PC-3 (cell line): ENCODE results near the gene MAPK13. TPM values are rescaled to one million over a fixed set of nuclear protein-coding genes. Genes with fewer than 3 reads are reported as not detected.

Experiments
- ATAC-seq: fragments of 200-7000 bp; cut with Tn5 transposase; 2 replicates; pipeline ENCODE4 v1.9.1; 2020; ENCODE audit warnings: mild to moderate bottlenecking, moderate library complexity
- Bru-seq: library from RNA; stranded (reverse); fragments of 400-500 nt; gene quantifications from one replicate; lab custom pipeline; 2021; lab: Mats Ljungman, UMichigan
- BruChase-seq, 2 experiments: library from RNA; stranded (reverse); fragments of 400-500 nt; gene quantifications; one replicate each; lab custom pipeline; 2021; lab: Mats Ljungman, UMichigan
- BruUV-seq: library from RNA; stranded (reverse); fragments of 400-500 nt; replicated peaks from 2 replicates; lab custom pipeline; 2021; lab: Mats Ljungman, UMichigan
- CTCF ChIA-PET: fragments of 300-600 bp; sonication (Branson Sonifier 250); formaldehyde crosslinking; loops from one replicate; lab custom pipeline; 2022; ENCODE audit warnings: antibody characterized with exemption; lab: Charles Lee
- POLR2A ChIA-PET: fragments of 300-600 bp; sonication (Branson Sonifier 250); formaldehyde crosslinking; loops from one replicate; lab custom pipeline; 2022; ENCODE audit warnings: antibody characterized with exemption; ENCODE audit not compliant: unreplicated experiment; lab: Charles Lee
- DNase-seq: peaks from one replicate; pipeline ENCODE4 v3.0.0-alpha.2; 2015
- H2AFZ ChIP-seq: fragments of 300-600 bp; sonication (generic); 2 replicates; pipeline ENCODE4 v1.6.0; 2016; ENCODE audit warnings: antibody characterized with exemption, low read length
- H3F3A ChIP-seq: fragments of 300-600 bp; sonication (generic); one replicate; pipeline ENCODE4 v1.6.0; 2017; ENCODE audit warnings: antibody characterized with exemption, low read length, control low read depth, mild to moderate bottlenecking; ENCODE audit not compliant: unreplicated experiment
- H3K27ac ChIP-seq: fragments of 300-600 bp; sonication (generic); 2 replicates; pipeline ENCODE4 v1.5.1; 2016; ENCODE audit warnings: mild to moderate bottlenecking, low read length
- H3K27me3 ChIP-seq: fragments of 300-600 bp; sonication (generic); 2 replicates; pipeline ENCODE4 v1.6.1; 2016; ENCODE audit warnings: low read length, mixed read lengths
- H3K36me3 ChIP-seq: fragments of 300-600 bp; sonication (generic); 2 replicates; pipeline ENCODE4 v1.6.1; 2016; ENCODE audit warnings: low read depth, mixed run types, low read length, mixed read lengths
- H3K4me1 ChIP-seq: fragments of 300-600 bp; sonication (generic); 2 replicates; pipeline ENCODE4 v1.5.1; 2016; ENCODE audit warnings: low read length; ENCODE audit not compliant: insufficient read depth
- H3K4me2 ChIP-seq: fragments of 300-600 bp; sonication (generic); 2 replicates; pipeline ENCODE4 v1.6.0; 2016; ENCODE audit warnings: low read length
- H3K4me3 ChIP-seq: fragments of 300-600 bp; sonication (generic); 2 replicates; pipeline ENCODE4 v1.5.1; 2016; ENCODE audit warnings: mild to moderate bottlenecking, low read length, mixed read lengths
- H3K79me2 ChIP-seq: fragments of 300-600 bp; sonication (generic); 2 replicates; pipeline ENCODE4 v1.6.1; 2017; ENCODE audit warnings: low read length, mixed read lengths
- H3K9ac ChIP-seq: fragments of 300-600 bp; sonication (generic); 2 replicates; pipeline ENCODE4 v1.6.0; 2016; ENCODE audit warnings: mild to moderate bottlenecking, low read length
- H3K9me2 ChIP-seq: fragments of 300-600 bp; sonication (generic); replicated peaks from 2 replicates; pipeline ENCODE4 v1.6.1; 2016; ENCODE audit warnings: mixed run types, low read length, mixed read lengths
- H3K9me3 ChIP-seq: fragments of 300-600 bp; sonication (generic); 2 replicates; pipeline ENCODE4 v1.6.1; 2016; ENCODE audit warnings: low read length, mixed read lengths
- H4K20me1 ChIP-seq: fragments of 300-600 bp; sonication (generic); 2 replicates; pipeline ENCODE4 v1.6.1; 2016; ENCODE audit warnings: low read length, mixed read lengths
- CTCF ChIP-seq: fragments of 300-600 bp; sonication (generic); conservative IDR thresholded peaks from 2 replicates; pipeline ENCODE4 v1.5.1; 2017; ENCODE audit warnings: antibody characterized with exemption, low read depth, mild to moderate bottlenecking, low read length
- EZH2 ChIP-seq: fragments of 300-600 bp; sonication (generic); IDR thresholded peaks from one replicate; pipeline ENCODE4 v1.6.1; 2017; ENCODE audit warnings: antibody characterized with exemption, mild to moderate bottlenecking, low read length; ENCODE audit not compliant: unreplicated experiment
- EZH2phosphoT487 ChIP-seq: fragments of 300-600 bp; sonication (generic); IDR thresholded peaks from 2 replicates; pipeline ENCODE4 v1.6.1; 2018; ENCODE audit warnings: mild to moderate bottlenecking, antibody characterized with exemption, low read length, borderline replicate concordance
- intact Hi-C: fragments of 100-400 bp; cut with micrococcal nuclease; formaldehyde crosslinking; loops from 2 replicates; pipeline ENCODE4 v1.9.0; 2023
- long read RNA-seq: library from polyadenylated mRNA; unstranded; transcript quantifications from one replicate; pipeline ENCODE4 v2.0.0, GENCODE V29; 2021; ENCODE audit not compliant: unreplicated experiment
- total RNA-seq: library from RNA; depleted of rRNA; stranded (reverse); fragments of >200 nt; gene quantifications from 2 replicates; pipeline ENCODE4 v1.2.3, GENCODE V29; 2014; rRNA removed

Gene MAPK13
- total RNA-seq (36.9 and 41.4 TPM in 2 replicates), Bru-seq, nascent RNA (percentile 58 among the genes with signal in this experiment), BruChase-seq, experiment 1, labeled RNA remaining after a 6-hour chase (percentile 81 among the genes with signal in this experiment), BruChase-seq, experiment 2, labeled RNA remaining after a 2-hour chase (percentile 69 among the genes with signal in this experiment)
- long read RNA-seq, transcript MAPK13-201 (12 exons, 2,052 nt) = major isoform, 60 of 107 reads
- long read RNA-seq, partial matches to known transcripts = 11 of 107 reads
- long read RNA-seq, other reads (novel, unspliced or antisense) = 36 of 107 reads

GRCh38 chr6:36129941-36130666 lies at the start of gene MAPK13:
TSS of gene MAPK13 (plus strand) at chr6:36130513. CDS start at chr6:36130583, 70 bp downstream.
- peaks cover 39% of the 10 kb centered on the region for H3K4me1 ChIP-seq
- intact Hi-C loops = loop anchor here (1.0 kb wide), 1 partner anchor 66 kb away; the partner anchor contains the start of gene BRPF3
- H3K9ac ChIP-seq = peak within 1 kb of the TSS; percentile 69
- peaks cover 24% of the 10 kb centered on the region for H3K79me2 ChIP-seq
- H3K4me3 ChIP-seq = peak within 1 kb of the TSS; percentile 75
- H3K9me3 ChIP-seq = no peaks in the 10 kb centered on the region
- H4K20me1 ChIP-seq = no peaks in the 10 kb centered on the region
- TF ChIP-seq EZH2phosphoT487 (no peak), CTCF (no peak), EZH2 (no peak)
- no peaks in the 10 kb centered on the region for H3K9me2 ChIP-seq
- ChIA-PET CTCF (interaction anchor here (0.6 kb wide), 1 partner anchor 347 kb away, joined by 11 read pairs; no protein-coding TSS in a partner anchor), POLR2A (no interaction called here)
- peak; percentile 58 for DNase-seq
- ATAC-seq = peak; percentile 60
- peak within 1 kb of the TSS; percentile 96 for H2AFZ ChIP-seq
- peak within 1 kb of the TSS; percentile 97 for H3K4me2 ChIP-seq
- peak within 1 kb of the TSS; percentile 51 for H3K27ac ChIP-seq
- H3K27me3 ChIP-seq = no peaks in the 10 kb centered on the region
- BruUV-seq = no TSS peak
- no peaks in the 10 kb centered on the region for H3F3A ChIP-seq
- no peaks in the 10 kb centered on the region for H3K36me3 ChIP-seq

- CTCF ChIA-PET = no interaction called here
- H3K4me2 ChIP-seq = no peak overlapping the region
- POLR2A ChIA-PET = no interaction called here
- no peak overlapping the region for H3K9ac ChIP-seq
- H3K79me2 ChIP-seq = no peaks in the 10 kb centered on the region
- no peak for DNase-seq
- no peak for ATAC-seq
- H3K36me3 ChIP-seq = peaks cover 68% of the 10 kb centered on the region
- TF ChIP-seq CTCF (no peak), EZH2 (no peak), EZH2phosphoT487 (no peak)
- no TSS peak for BruUV-seq
- no peaks in the 10 kb centered on the region for H3K27me3 ChIP-seq
- no peaks in the 10 kb centered on the region for H3F3A ChIP-seq
- H4K20me1 ChIP-seq = no peaks in the 10 kb centered on the region
- no peaks in the 10 kb centered on the region for H3K4me1 ChIP-seq
- no peak overlapping the region for H2AFZ ChIP-seq
- H3K9me3 ChIP-seq = no peaks in the 10 kb centered on the region
- no peaks in the 10 kb centered on the region for H3K9me2 ChIP-seq
- H3K4me3 ChIP-seq = no peak overlapping the region
- intact Hi-C loops = no loop called here
- H3K27ac ChIP-seq = no peak overlapping the region
Observed at GRCh38 chr6:36082318-36082717, 48.0 kb upstream of the MAPK13 start.
